GM19324 (cell line): ENCODE data around the gene KDM4D.
"Not testable (repeated sequence)": the region's sequence is repeated elsewhere in the genome, so short reads cannot be mapped to it uniquely, and the experiment has no call there.

Experiments
- ATAC-seq: cut with Tn5 transposase; IDR thresholded peaks from one replicate; pipeline ENCODE4 v1.9.1; 2021; ENCODE audit warnings: mild to moderate bottlenecking, moderate library complexity; ENCODE audit not compliant: unreplicated experiment, low FRiP score

Gene KDM4D

GRCh38 chr11:95025594-95025993 lies 52.1 kb downstream of the KDM4D start:
- ATAC-seq = not testable (repeated sequence)

GRCh38 chr11:95028357-95028756 lies 54.8 kb downstream of the KDM4D start:
- no peak for ATAC-seq

GRCh38 chr11:95033051-95033450 lies 59.5 kb downstream of the KDM4D start:
- ATAC-seq = no peak

- no peak for ATAC-seq
Observed at GRCh38 chr11:95035316-95035715, 61.8 kb downstream of the KDM4D start.

- not testable (repeated sequence) for ATAC-seq
Observed at GRCh38 chr11:95037356-95038035, 64.0 kb downstream of the KDM4D start.

- no peak for ATAC-seq
Observed at GRCh38 chr11:95042239-95042638, 68.7 kb downstream of the KDM4D start.

- no peak for ATAC-seq
Observed at GRCh38 chr11:95042906-95043305, 69.4 kb downstream of the KDM4D start.

GRCh38 chr11:95044010-95044409 lies 70.5 kb downstream of the KDM4D start:
- ATAC-seq = no peak

GRCh38 chr11:95045812-95046211 lies 72.3 kb downstream of the KDM4D start:
- no peak for ATAC-seq
